DOHH2 (cell line): ENCODE data around the gene RUNX1.

ENCODE experiments used
- H3F3A ChIP-seq: fragments of 200-600 bp; sonication (generic), shearing (Covaris generic); 2 replicates; pipeline ENCODE4 v1.6.0; 2016; ENCODE audit warnings: antibody characterized with exemption, mild to moderate bottlenecking; ENCODE audit not compliant: control insufficient read depth, insufficient read depth
- H3K27ac ChIP-seq: fragments of 200-600 bp; sonication (generic); 2 replicates; pipeline ENCODE4 v1.5.1; 2014; ENCODE audit warnings: low read depth, mild to moderate bottlenecking, low read length, moderate library complexity
- H3K27me3 ChIP-seq: fragments of 200-600 bp; sonication (generic); 2 replicates; pipeline ENCODE4 v1.6.1; 2014; ENCODE audit warnings: mild to moderate bottlenecking, low read length, mixed read lengths; ENCODE audit not compliant: control insufficient read depth
- H3K36me3 ChIP-seq: fragments of 200-600 bp; sonication (generic); 2 replicates; pipeline ENCODE4 v1.6.1; 2014; ENCODE audit warnings: mild to moderate bottlenecking, low read length, moderate library complexity, mixed read lengths; ENCODE audit not compliant: control insufficient read depth
- H3K4me1 ChIP-seq: fragments of 200-600 bp; sonication (generic); 2 replicates; pipeline ENCODE4 v1.6.1; 2014; ENCODE audit warnings: mild to moderate bottlenecking, low read length, mixed read lengths; ENCODE audit not compliant: control insufficient read depth
- H3K4me2 ChIP-seq: fragments of 200-600 bp; sonication (generic); 2 replicates; pipeline ENCODE4 v1.6.0; 2014; ENCODE audit warnings: mild to moderate bottlenecking, low read length, moderate library complexity
- H3K4me3 ChIP-seq: fragments of 200-600 bp; sonication (generic); 2 replicates; pipeline ENCODE4 v1.5.1; 2014; ENCODE audit warnings: mild to moderate bottlenecking, low read length, mixed read lengths
- H3K79me2 ChIP-seq: fragments of 200-600 bp; sonication (generic); 2 replicates; pipeline ENCODE4 v1.6.1; 2014; ENCODE audit warnings: mild to moderate bottlenecking, low read length, mixed read lengths; ENCODE audit not compliant: control insufficient read depth
- H3K9me2 ChIP-seq: fragments of 200-600 bp; sonication (generic); replicated peaks from 2 replicates; pipeline ENCODE4 v1.6.1; 2014; ENCODE audit warnings: mild to moderate bottlenecking, low read length, mixed read lengths; ENCODE audit not compliant: control insufficient read depth
- H3K9me3 ChIP-seq: fragments of 200-600 bp; sonication (generic); 2 replicates; pipeline ENCODE4 v1.6.1; 2014; ENCODE audit warnings: antibody characterized with exemption, low read length, mixed read lengths; ENCODE audit not compliant: control insufficient read depth, insufficient read depth
- H4K20me1 ChIP-seq: fragments of 200-600 bp; sonication (generic); 2 replicates; pipeline ENCODE4 v1.6.0; 2014; ENCODE audit warnings: low read depth, mild to moderate bottlenecking, antibody characterized with exemption, low read length, moderate library complexity; ENCODE audit not compliant: control insufficient read depth, insufficient read depth
- EZH2phosphoT487 ChIP-seq: fragments of 200-600 bp; sonication (generic); IDR thresholded peaks from 2 replicates; pipeline ENCODE4 v1.6.1; 2017; ENCODE audit warnings: borderline replicate concordance, mild to moderate bottlenecking, antibody characterized with exemption, low read length, moderate library complexity, mixed read lengths
- TF ChIP-seq, protein P1 (sequence below): fragments of 200-600 bp; sonication (generic); IDR thresholded peaks from one replicate; pipeline ENCODE4 v1.5.1; 2014; ENCODE audit warnings: antibody characterized with exemption, mild to moderate bottlenecking, low read depth, low read length; ENCODE audit not compliant: poor library complexity, severe bottlenecking

The RUNX1 gene

DNA sequence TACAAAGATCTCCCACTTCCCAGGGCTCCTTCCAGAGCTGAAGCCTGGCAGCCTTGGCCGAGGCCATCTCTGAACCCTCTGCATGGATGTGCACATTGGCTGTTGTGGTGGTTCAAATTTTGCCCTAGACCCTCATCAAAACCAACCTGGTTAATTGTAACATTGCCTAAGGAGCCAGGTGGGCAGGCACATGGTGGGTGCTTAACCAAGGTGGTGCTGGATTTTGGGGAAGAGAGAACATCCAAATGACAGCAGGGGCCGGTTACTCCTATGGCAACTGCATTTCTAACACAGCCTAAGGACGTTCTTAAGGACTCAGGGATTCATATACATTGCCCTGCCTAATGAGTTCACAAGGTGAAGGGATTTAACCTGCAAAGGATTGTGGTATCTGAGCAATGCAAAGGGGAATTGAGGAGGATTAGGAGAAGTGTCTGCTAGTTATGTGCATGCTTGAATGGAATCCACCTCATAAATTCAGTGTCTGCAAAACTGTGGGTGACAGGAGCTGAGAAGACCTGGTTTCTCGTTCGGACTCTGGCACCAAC lies 10.3 kb downstream of the RUNX1 start:
- Histone ChIP-seq H3K4me2 (no peak overlapping the region), H3K9me3 (no peaks in the 10 kb centered on the region), H4K20me1 (peaks cover 24% of the 10 kb centered on the region), H3K4me3 (no peak overlapping the region), H3K4me1 (peaks cover 86% of the 10 kb centered on the region), H3K36me3 (peaks cover 84% of the 10 kb centered on the region), H3K27ac (no peak overlapping the region), H3K9me2 (no peaks in the 10 kb centered on the region), H3K79me2 (peaks cover 100% of the 10 kb centered on the region), H3K27me3 (no peaks in the 10 kb centered on the region), H3F3A (peaks cover 20% of the 10 kb centered on the region)
- TF ChIP-seq EZH2phosphoT487, result no peak
- TF ChIP-seq, protein P1, sequence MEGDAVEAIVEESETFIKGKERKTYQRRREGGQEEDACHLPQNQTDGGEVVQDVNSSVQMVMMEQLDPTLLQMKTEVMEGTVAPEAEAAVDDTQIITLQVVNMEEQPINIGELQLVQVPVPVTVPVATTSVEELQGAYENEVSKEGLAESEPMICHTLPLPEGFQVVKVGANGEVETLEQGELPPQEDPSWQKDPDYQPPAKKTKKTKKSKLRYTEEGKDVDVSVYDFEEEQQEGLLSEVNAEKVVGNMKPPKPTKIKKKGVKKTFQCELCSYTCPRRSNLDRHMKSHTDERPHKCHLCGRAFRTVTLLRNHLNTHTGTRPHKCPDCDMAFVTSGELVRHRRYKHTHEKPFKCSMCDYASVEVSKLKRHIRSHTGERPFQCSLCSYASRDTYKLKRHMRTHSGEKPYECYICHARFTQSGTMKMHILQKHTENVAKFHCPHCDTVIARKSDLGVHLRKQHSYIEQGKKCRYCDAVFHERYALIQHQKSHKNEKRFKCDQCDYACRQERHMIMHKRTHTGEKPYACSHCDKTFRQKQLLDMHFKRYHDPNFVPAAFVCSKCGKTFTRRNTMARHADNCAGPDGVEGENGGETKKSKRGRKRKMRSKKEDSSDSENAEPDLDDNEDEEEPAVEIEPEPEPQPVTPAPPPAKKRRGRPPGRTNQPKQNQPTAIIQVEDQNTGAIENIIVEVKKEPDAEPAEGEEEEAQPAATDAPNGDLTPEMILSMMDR, result no peak

DNA sequence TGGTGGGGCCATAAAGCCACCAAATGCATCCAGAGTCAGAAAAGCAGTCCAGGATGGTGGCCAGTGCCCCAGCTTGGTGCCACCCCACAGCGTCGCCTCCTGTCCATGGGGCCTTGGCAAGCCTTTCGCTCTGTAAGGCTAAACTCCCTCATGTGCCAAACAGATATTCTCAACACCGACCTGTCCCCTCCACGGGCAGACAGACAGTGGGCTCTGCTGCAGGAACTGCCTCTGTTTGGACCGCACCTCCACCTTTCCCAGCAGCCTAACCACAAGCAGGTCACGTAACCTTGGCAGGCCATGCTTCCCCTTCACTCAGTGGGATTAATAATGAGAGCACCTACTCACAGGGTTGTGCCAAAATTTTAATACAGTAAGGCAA lies 11.7 kb downstream of the RUNX1 start:
- H3K9me2 ChIP-seq, result no peaks in the 10 kb centered on the region
- H4K20me1 ChIP-seq, result peaks cover 23% of the 10 kb centered on the region
- no peaks in the 10 kb centered on the region for H3K27me3 ChIP-seq

DNA sequence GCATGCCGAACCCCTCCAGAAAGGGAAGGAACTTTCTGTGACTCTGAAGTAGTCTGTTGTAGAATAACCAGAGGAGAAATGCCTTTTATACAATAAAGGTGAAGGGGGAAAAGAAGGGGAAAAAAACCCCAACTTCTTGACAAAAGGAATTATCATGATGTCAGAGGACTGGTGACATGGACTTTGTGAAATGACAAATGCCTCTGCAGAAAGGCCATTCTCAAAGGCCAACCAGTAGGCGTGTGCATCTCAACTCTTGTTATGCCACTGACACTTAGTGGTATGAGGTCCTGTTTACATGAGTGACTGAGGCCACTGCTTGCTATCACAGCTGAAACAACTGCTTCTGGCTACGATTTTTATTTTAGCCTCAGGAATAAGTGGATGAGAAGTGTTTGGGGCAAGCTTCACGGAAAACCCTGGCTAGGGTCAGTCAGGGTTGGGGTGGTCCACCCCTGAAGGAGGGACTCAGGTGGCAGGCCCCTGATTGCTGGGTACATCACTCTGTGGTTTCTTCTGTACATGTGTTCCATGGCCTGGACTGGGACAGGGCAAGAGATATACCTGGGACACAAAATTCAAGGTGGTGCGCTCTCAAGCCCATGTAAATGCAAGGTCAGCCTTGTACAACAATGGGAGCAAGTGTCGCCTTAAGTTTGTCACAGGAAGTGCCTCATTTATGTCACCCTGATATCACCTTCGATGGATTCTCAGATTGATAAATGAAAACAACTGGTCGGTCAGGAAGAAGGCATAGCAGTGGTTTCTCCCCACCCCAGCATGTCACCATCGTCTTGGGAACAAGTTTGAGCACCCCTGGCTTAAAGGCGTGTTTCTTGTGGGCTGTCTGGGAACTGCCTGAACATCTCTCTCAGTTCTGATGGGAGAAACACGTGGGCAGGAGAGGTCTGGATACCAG lies 12.4 kb downstream of the RUNX1 start:
- Histone ChIP-seq H3K4me1 (peaks cover 86% of the 10 kb centered on the region), H3K4me2 (no peak overlapping the region), H3K36me3 (peaks cover 86% of the 10 kb centered on the region), H4K20me1 (peaks cover 27% of the 10 kb centered on the region), H3K27ac (no peak overlapping the region), H3K9me2 (no peaks in the 10 kb centered on the region), H3K27me3 (no peaks in the 10 kb centered on the region), H3K79me2 (peaks cover 100% of the 10 kb centered on the region), H3F3A (peaks cover 21% of the 10 kb centered on the region), H3K9me3 (no peaks in the 10 kb centered on the region), H3K4me3 (no peak overlapping the region)
- TF ChIP-seq, protein P1, result no peak
- no peak for TF ChIP-seq EZH2phosphoT487

More for the DNA sequence above, 11.7 kb downstream of the RUNX1 start:
- Histone ChIP-seq H3K9me3 (no peaks in the 10 kb centered on the region), H3K4me1 (peaks cover 86% of the 10 kb centered on the region), H3K79me2 (peaks cover 100% of the 10 kb centered on the region), H3K4me2 (no peak overlapping the region), H3K36me3 (peaks cover 84% of the 10 kb centered on the region), H3F3A (peaks cover 24% of the 10 kb centered on the region), H3K27ac (no peak overlapping the region), H3K4me3 (no peak overlapping the region)
- no peak for TF ChIP-seq EZH2phosphoT487
- TF ChIP-seq, protein P1, result no peak
